Frontal cortex (tissue), 4 donors: Measurements from ENCODE around the gene POLR3H. TPM values are rescaled to one million over a fixed set of nuclear protein-coding genes. Genes with fewer than 3 reads are reported as not detected.
"Not testable (repeated sequence)": the region's sequence is repeated elsewhere in the genome, so short reads cannot be mapped to it uniquely, and the experiment has no call there.

ENCODE experiments used
- DNase-seq, 2 donors: peaks; one replicate each; pipeline ENCODE4 v3.0.0; 2012; ENCODE audit warnings: low spot score in 2 of 2
- FAIRE-seq: peaks from 2 replicates; lab custom pipeline; 2012; peaks lifted over from hg19 to GRCh38; lab: Jason Lieb, UNC
- total RNA-seq: library from RNA; depleted of rRNA; stranded (reverse); fragments of >200 nt; gene quantifications from one replicate; pipeline ENCODE4 v1.2.3, GENCODE V29; 2014
- donor health status: control.
- donor health status: control.
- donor health status: control.

The POLR3H gene
- total RNA-seq, 1 donor from 2014 or later: 24.1 TPM

GRCh38 chr22:41565403-41566054 lies 21.3 kb upstream of the POLR3H start:
- DNase-seq (no peak), FAIRE-seq (no peak)

- DNase-seq: no peak
- FAIRE-seq: no peak
These were observed 20.3 kb upstream of the POLR3H start for GRCh38 chr22:41564563-41564962.

GRCh38 chr22:41563051-41563711 lies 18.9 kb upstream of the POLR3H start:
- DNase-seq (no peak), FAIRE-seq (no peak)

- FAIRE-seq (no peak), DNase-seq (no peak)
These were observed 18.2 kb upstream of the POLR3H start for GRCh38 chr22:41562461-41562860.

GRCh38 chr22:41561788-41562187 lies 17.5 kb upstream of the POLR3H start:
- FAIRE-seq: no peak
- no peak for DNase-seq

- DNase-seq (no peak), FAIRE-seq (no peak)
These were observed 17.1 kb upstream of the POLR3H start for GRCh38 chr22:41561335-41561734.

GRCh38 chr22:41560095-41560471 lies 15.8 kb upstream of the POLR3H start:
- FAIRE-seq (no peak), DNase-seq (no peak)

GRCh38 chr22:41558241-41558630 lies 14.0 kb upstream of the POLR3H start:
- not testable (repeated sequence) for FAIRE-seq, DNase-seq

GRCh38 chr22:41557401-41558240 lies 13.4 kb upstream of the POLR3H start:
- DNase-seq (peak in 1 of 2 donors; percentile 71), FAIRE-seq (no peak)

GRCh38 chr22:41556561-41556960 lies 12.3 kb upstream of the POLR3H start:
- FAIRE-seq (no peak), DNase-seq (no peak)

- FAIRE-seq: no peak
- DNase-seq: no peak
These were observed 11.2 kb upstream of the POLR3H start for GRCh38 chr22:41555325-41555982.

GRCh38 chr22:41551877-41552582 lies 7.8 kb upstream of the POLR3H start:
- DNase-seq (no peak), FAIRE-seq (no peak)

- no peak for FAIRE-seq
- DNase-seq: no peak
These were observed 6.8 kb upstream of the POLR3H start for GRCh38 chr22:41550952-41551491.

GRCh38 chr22:41548830-41549211 lies 4.6 kb upstream of the POLR3H start:
- DNase-seq (no peak), FAIRE-seq (no peak)

- DNase-seq: no peak
- FAIRE-seq: no peak
These were observed 604 bp upstream of the POLR3H start for GRCh38 chr22:41544671-41545476.

- DNase-seq (no peak), FAIRE-seq (no peak)
These were observed 2.0 kb downstream of the POLR3H start for GRCh38 chr22:41542224-41542623.

- DNase-seq: no peak
- no peak for FAIRE-seq
These were observed 2.8 kb downstream of the POLR3H start for GRCh38 chr22:41541484-41541883.

- FAIRE-seq (no peak), DNase-seq (no peak)
These were observed 3.9 kb downstream of the POLR3H start for GRCh38 chr22:41540365-41540764.

- no peak for FAIRE-seq
- DNase-seq: no peak
These were observed 4.3 kb downstream of the POLR3H start for GRCh38 chr22:41540006-41540315.
